Inflammatory macrophage treated with lipopolysaccharide for 1 hour (primary cell): ENCODE measurements around the gene VAMP3.

ENCODE experiments used
- DNase-seq, 2 donors: peaks; one replicate each; pipeline ENCODE4 v3.0.0-alpha.2; 2020 to 2022

Gene VAMP3

GRCh38 chr1:7770997-7771822 is at the start of gene VAMP3:
Gene VAMP3 (plus strand): TSS chr1:7771296. CDS start chr1:7771384, 88 bp downstream.
- peak; percentile 85 to 95 for DNase-seq

- DNase-seq: peak in 1 of 2 donors; percentile 8
Measured at GRCh38 chr1:7721940-7722669, 49.0 kb upstream of the VAMP3 start.

GRCh38 chr1:7722670-7723012 is 48.5 kb upstream of the VAMP3 start:
- no peak for DNase-seq

- no peak for DNase-seq
Measured at GRCh38 chr1:7726623-7727022, 44.5 kb upstream of the VAMP3 start.

- DNase-seq: no peak
Measured at GRCh38 chr1:7727809-7728471, 43.2 kb upstream of the VAMP3 start.

GRCh38 chr1:7729761-7730160 is 41.3 kb upstream of the VAMP3 start:
- no peak for DNase-seq

GRCh38 chr1:7732331-7732730 is 38.8 kb upstream of the VAMP3 start:
- no peak for DNase-seq

GRCh38 chr1:7733276-7733675 is 37.8 kb upstream of the VAMP3 start:
- no peak for DNase-seq

- DNase-seq: no peak
Measured at GRCh38 chr1:7738044-7738443, 33.1 kb upstream of the VAMP3 start.

GRCh38 chr1:7743346-7743745 is 27.8 kb upstream of the VAMP3 start:
- no peak for DNase-seq

- DNase-seq: no peak
Measured at GRCh38 chr1:7744882-7745281, 26.2 kb upstream of the VAMP3 start.

GRCh38 chr1:7745783-7746182 is 25.3 kb upstream of the VAMP3 start:
- DNase-seq: no peak

- no peak for DNase-seq
Measured at GRCh38 chr1:7747605-7748004, 23.5 kb upstream of the VAMP3 start.

GRCh38 chr1:7749126-7749525 is 22.0 kb upstream of the VAMP3 start:
- no peak for DNase-seq

GRCh38 chr1:7751174-7751573 is 19.9 kb upstream of the VAMP3 start:
- no peak for DNase-seq

- DNase-seq: peak; percentile 33 to 75
Measured at GRCh38 chr1:7752512-7753417, 18.3 kb upstream of the VAMP3 start.

GRCh38 chr1:7753641-7754040 is 17.5 kb upstream of the VAMP3 start:
- peak; percentile 60 to 62 for DNase-seq

GRCh38 chr1:7754234-7754633 is 16.9 kb upstream of the VAMP3 start:
- DNase-seq: no peak

- DNase-seq: no peak
Measured at GRCh38 chr1:7755448-7755847, 15.6 kb upstream of the VAMP3 start.

- no peak for DNase-seq
Measured at GRCh38 chr1:7760245-7760644, 10.9 kb upstream of the VAMP3 start.

GRCh38 chr1:7761103-7761502 is 10.0 kb upstream of the VAMP3 start:
- no peak for DNase-seq

- no peak for DNase-seq
Measured at GRCh38 chr1:7767176-7767575, 3.9 kb upstream of the VAMP3 start.

GRCh38 chr1:7768583-7768982 is 2.5 kb upstream of the VAMP3 start:
- DNase-seq: no peak
